ENCODE results near the gene LRP1B.

The LRP1B gene

DNA sequence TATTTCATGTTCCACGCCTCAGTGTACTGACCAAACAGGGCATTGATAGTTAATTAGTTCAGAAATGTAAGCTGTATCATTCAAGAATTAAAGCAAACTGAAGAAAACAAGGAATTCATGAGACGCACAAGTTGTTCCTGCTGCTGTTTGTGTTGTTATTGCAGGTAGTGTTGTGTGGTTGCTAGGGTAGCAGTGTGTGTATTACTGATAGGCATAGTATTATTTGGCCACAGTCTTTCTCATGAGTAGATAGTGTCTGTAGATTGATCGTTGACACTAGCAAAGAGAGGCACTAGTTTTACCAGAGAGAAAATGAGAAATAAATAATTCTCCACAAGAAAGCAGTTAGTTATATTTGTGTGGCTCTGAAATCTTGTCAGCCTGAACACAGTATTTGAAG lies 548.6 kb downstream of the LRP1B start:
- no peak for DNase-seq
- Histone ChIP-seq H3K27ac (ENCODE audit: insufficient read depth, low read length, poor library complexity, severe bottlenecking) (no peak overlapping the region), H3K36me3 (ENCODE audit: control insufficient read depth, insufficient read depth, low read length) (no peaks in the 10 kb centered on the region), H3K4me3 (ENCODE audit: insufficient read depth, low read depth, low read length, poor library complexity, severe bottlenecking) (no peak overlapping the region), H3K27me3 (replicated peaks; ENCODE audit: control insufficient read depth, insufficient read depth, low read length, poor library complexity, severe bottlenecking) (no peaks in the 10 kb centered on the region), H3K9me3 (ENCODE audit: control insufficient read depth, low read length) (no peaks in the 10 kb centered on the region), H3K4me1 (ENCODE audit: control insufficient read depth, insufficient read depth, low read length, poor library complexity, severe bottlenecking) (no peaks in the 10 kb centered on the region)

DNA sequence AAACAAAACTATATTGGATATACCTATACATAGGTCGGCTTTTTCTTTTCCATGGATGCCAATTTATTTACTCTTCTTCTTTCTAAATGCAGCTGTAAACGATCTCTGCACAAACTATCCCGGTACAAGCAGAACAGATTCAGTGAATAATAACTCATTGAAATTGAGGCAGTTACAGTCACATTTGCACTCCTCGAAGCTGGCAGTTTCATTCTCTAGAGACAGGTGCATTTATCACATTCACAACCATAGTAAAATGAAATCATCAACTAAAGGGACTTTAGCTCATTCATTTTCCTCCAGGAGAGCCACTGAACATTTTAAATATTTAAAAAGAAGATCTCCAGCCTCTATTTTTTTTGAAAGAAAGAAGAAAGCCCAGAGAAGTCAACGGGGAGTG lies 551.7 kb downstream of the LRP1B start:
- Histone ChIP-seq H3K36me3 (ENCODE audit: control insufficient read depth, insufficient read depth, low read length) (no peaks in the 10 kb centered on the region), H3K27me3 (replicated peaks; ENCODE audit: control insufficient read depth, insufficient read depth, low read length, poor library complexity, severe bottlenecking) (no peaks in the 10 kb centered on the region), H3K27ac (ENCODE audit: insufficient read depth, low read length, poor library complexity, severe bottlenecking) (no peak overlapping the region), H3K9me3 (ENCODE audit: control insufficient read depth, low read length) (no peaks in the 10 kb centered on the region), H3K4me1 (ENCODE audit: control insufficient read depth, insufficient read depth, low read length, poor library complexity, severe bottlenecking) (no peaks in the 10 kb centered on the region), H3K4me3 (ENCODE audit: insufficient read depth, low read depth, low read length, poor library complexity, severe bottlenecking) (no peak overlapping the region)
- DNase-seq: no peak

- Histone ChIP-seq H3K36me3 (ENCODE audit: control insufficient read depth, insufficient read depth, low read length) (no peaks in the 10 kb centered on the region), H3K4me1 (ENCODE audit: control insufficient read depth, insufficient read depth, low read length, poor library complexity, severe bottlenecking) (no peaks in the 10 kb centered on the region), H3K9me3 (ENCODE audit: control insufficient read depth, low read length) (no peaks in the 10 kb centered on the region), H3K27ac (ENCODE audit: insufficient read depth, low read length, poor library complexity, severe bottlenecking) (no peak overlapping the region), H3K27me3 (replicated peaks; ENCODE audit: control insufficient read depth, insufficient read depth, low read length, poor library complexity, severe bottlenecking) (no peaks in the 10 kb centered on the region), H3K4me3 (ENCODE audit: insufficient read depth, low read depth, low read length, poor library complexity, severe bottlenecking) (no peak overlapping the region)
- DNase-seq: no peak
Measured at GRCh38 chr2:141570474-141571131, 560.2 kb downstream of the LRP1B start.

DNA sequence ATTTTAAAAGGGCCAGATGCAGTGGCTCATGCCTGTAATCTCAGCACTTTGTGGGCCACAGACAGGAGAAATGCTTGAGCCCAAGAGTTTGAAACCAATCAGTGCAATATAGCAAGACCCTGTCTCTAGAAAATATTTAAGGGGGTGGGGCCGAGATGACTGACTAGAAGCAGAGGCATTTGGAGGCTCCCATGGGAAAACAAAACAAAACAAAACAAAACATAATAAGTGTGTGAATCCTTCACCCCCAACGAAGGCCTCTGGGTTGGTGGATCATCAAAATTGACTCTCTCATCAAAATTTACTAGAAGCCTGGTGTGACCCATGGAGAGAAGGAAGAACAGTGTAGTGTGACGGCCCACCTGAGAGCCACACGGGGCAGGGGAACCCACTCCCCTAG lies 560.9 kb downstream of the LRP1B start:
- no peaks in the 10 kb centered on the region for H3K9me3 ChIP-seq (ENCODE audit: control insufficient read depth, low read length)
- no peak overlapping the region for H3K4me3 ChIP-seq (ENCODE audit: insufficient read depth, low read depth, low read length, poor library complexity, severe bottlenecking)
- no peak overlapping the region for H3K27ac ChIP-seq (ENCODE audit: insufficient read depth, low read length, poor library complexity, severe bottlenecking)
- no peak for DNase-seq
- H3K27me3 ChIP-seq (replicated peaks; ENCODE audit: control insufficient read depth, insufficient read depth, low read length, poor library complexity, severe bottlenecking): no peaks in the 10 kb centered on the region
- H3K36me3 ChIP-seq (ENCODE audit: control insufficient read depth, insufficient read depth, low read length): no peaks in the 10 kb centered on the region
- no peaks in the 10 kb centered on the region for H3K4me1 ChIP-seq (ENCODE audit: control insufficient read depth, insufficient read depth, low read length, poor library complexity, severe bottlenecking)

- no peaks in the 10 kb centered on the region for H3K9me3 ChIP-seq (ENCODE audit: control insufficient read depth, low read length)
- H3K27ac ChIP-seq (ENCODE audit: insufficient read depth, low read length, poor library complexity, severe bottlenecking): no peak overlapping the region
- H3K27me3 ChIP-seq (replicated peaks; ENCODE audit: control insufficient read depth, insufficient read depth, low read length, poor library complexity, severe bottlenecking): no peaks in the 10 kb centered on the region
- H3K36me3 ChIP-seq (ENCODE audit: control insufficient read depth, insufficient read depth, low read length): no peaks in the 10 kb centered on the region
- DNase-seq: no peak
- H3K4me3 ChIP-seq (ENCODE audit: insufficient read depth, low read depth, low read length, poor library complexity, severe bottlenecking): no peak overlapping the region
- H3K4me1 ChIP-seq (ENCODE audit: control insufficient read depth, insufficient read depth, low read length, poor library complexity, severe bottlenecking): no peaks in the 10 kb centered on the region
Measured at GRCh38 chr2:141565597-141565996, 565.2 kb downstream of the LRP1B start.

GRCh38 chr2:141560723-141561122 lies 570.1 kb downstream of the LRP1B start:
- no peak overlapping the region for H3K4me3 ChIP-seq (ENCODE audit: insufficient read depth, low read depth, low read length, poor library complexity, severe bottlenecking)

GRCh38 chr2:141557329-141558095 lies 573.3 kb downstream of the LRP1B start:
- Histone ChIP-seq H3K4me1 (ENCODE audit: control insufficient read depth, insufficient read depth, low read length, poor library complexity, severe bottlenecking) (no peaks in the 10 kb centered on the region), H3K27me3 (replicated peaks; ENCODE audit: control insufficient read depth, insufficient read depth, low read length, poor library complexity, severe bottlenecking) (no peaks in the 10 kb centered on the region), H3K36me3 (ENCODE audit: control insufficient read depth, insufficient read depth, low read length) (no peaks in the 10 kb centered on the region), H3K27ac (ENCODE audit: insufficient read depth, low read length, poor library complexity, severe bottlenecking) (no peak overlapping the region), H3K4me3 (ENCODE audit: insufficient read depth, low read depth, low read length, poor library complexity, severe bottlenecking) (no peak overlapping the region), H3K9me3 (ENCODE audit: control insufficient read depth, low read length) (no peaks in the 10 kb centered on the region)
- no peak for DNase-seq

More at GRCh38 chr2:141560723-141561122, 570.1 kb downstream of the LRP1B start:
- no peak overlapping the region for H3K27ac ChIP-seq (ENCODE audit: insufficient read depth, low read length, poor library complexity, severe bottlenecking)
- H3K4me1 ChIP-seq (ENCODE audit: control insufficient read depth, insufficient read depth, low read length, poor library complexity, severe bottlenecking): no peaks in the 10 kb centered on the region
- H3K9me3 ChIP-seq (ENCODE audit: control insufficient read depth, low read length): no peaks in the 10 kb centered on the region
- H3K36me3 ChIP-seq (ENCODE audit: control insufficient read depth, insufficient read depth, low read length): no peaks in the 10 kb centered on the region
- H3K27me3 ChIP-seq (replicated peaks; ENCODE audit: control insufficient read depth, insufficient read depth, low read length, poor library complexity, severe bottlenecking): no peaks in the 10 kb centered on the region
- no peak for DNase-seq

DNA sequence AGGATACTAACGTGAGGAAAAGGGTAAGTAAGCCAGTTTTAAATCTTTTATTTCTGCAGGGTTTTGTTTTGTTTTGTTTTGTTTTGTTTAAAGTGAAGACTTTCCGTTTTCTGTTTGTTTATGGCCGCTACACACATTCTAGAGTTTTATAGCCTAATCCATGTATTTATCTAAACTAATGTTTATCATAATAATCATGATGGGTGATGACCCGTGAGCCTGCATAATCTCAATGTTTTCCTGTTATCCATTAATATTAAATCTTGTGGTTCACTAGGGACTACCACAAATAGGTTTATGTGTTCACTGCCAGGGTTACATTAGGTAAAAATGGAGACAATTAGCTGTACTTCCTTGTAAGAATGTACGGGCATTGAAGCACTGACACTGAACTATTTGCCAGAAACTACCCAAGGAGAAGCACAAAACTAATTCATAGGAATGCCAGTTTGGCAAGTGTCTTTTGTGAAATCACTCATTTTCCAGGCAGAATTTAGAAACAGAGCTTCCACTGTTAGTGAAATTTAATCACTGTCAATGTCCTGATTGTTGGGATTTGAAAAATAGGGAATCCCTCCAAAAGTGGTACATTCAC lies 574.8 kb downstream of the LRP1B start:
- Histone ChIP-seq H3K27me3 (replicated peaks; ENCODE audit: control insufficient read depth, insufficient read depth, low read length, poor library complexity, severe bottlenecking) (no peaks in the 10 kb centered on the region), H3K9me3 (ENCODE audit: control insufficient read depth, low read length) (no peaks in the 10 kb centered on the region), H3K4me3 (ENCODE audit: insufficient read depth, low read depth, low read length, poor library complexity, severe bottlenecking) (no peak overlapping the region), H3K4me1 (ENCODE audit: control insufficient read depth, insufficient read depth, low read length, poor library complexity, severe bottlenecking) (no peaks in the 10 kb centered on the region), H3K27ac (ENCODE audit: insufficient read depth, low read length, poor library complexity, severe bottlenecking) (no peak overlapping the region), H3K36me3 (ENCODE audit: control insufficient read depth, insufficient read depth, low read length) (no peaks in the 10 kb centered on the region)
- no peak for DNase-seq

GRCh38 chr2:141554810-141555209 lies 576.0 kb downstream of the LRP1B start:
- DNase-seq: no peak
- Histone ChIP-seq H3K9me3 (ENCODE audit: control insufficient read depth, low read length) (no peaks in the 10 kb centered on the region), H3K36me3 (ENCODE audit: control insufficient read depth, insufficient read depth, low read length) (no peaks in the 10 kb centered on the region)

GRCh38 chr2:141534666-141535362 lies 596.0 kb downstream of the LRP1B start:
- H3K27me3 ChIP-seq (replicated peaks; ENCODE audit: control insufficient read depth, insufficient read depth, low read length, poor library complexity, severe bottlenecking): no peaks in the 10 kb centered on the region
- H3K4me1 ChIP-seq (ENCODE audit: control insufficient read depth, insufficient read depth, low read length, poor library complexity, severe bottlenecking): no peaks in the 10 kb centered on the region
- no peak for DNase-seq
- H3K36me3 ChIP-seq (ENCODE audit: control insufficient read depth, insufficient read depth, low read length): no peaks in the 10 kb centered on the region
- H3K27ac ChIP-seq (ENCODE audit: insufficient read depth, low read length, poor library complexity, severe bottlenecking): no peak overlapping the region
- H3K9me3 ChIP-seq (ENCODE audit: control insufficient read depth, low read length): no peaks in the 10 kb centered on the region
- no peak overlapping the region for H3K4me3 ChIP-seq (ENCODE audit: insufficient read depth, low read depth, low read length, poor library complexity, severe bottlenecking)

More at GRCh38 chr2:141554810-141555209, 576.0 kb downstream of the LRP1B start:
- Histone ChIP-seq H3K4me1 (ENCODE audit: control insufficient read depth, insufficient read depth, low read length, poor library complexity, severe bottlenecking) (no peaks in the 10 kb centered on the region), H3K4me3 (ENCODE audit: insufficient read depth, low read depth, low read length, poor library complexity, severe bottlenecking) (no peak overlapping the region), H3K27me3 (replicated peaks; ENCODE audit: control insufficient read depth, insufficient read depth, low read length, poor library complexity, severe bottlenecking) (no peaks in the 10 kb centered on the region), H3K27ac (ENCODE audit: insufficient read depth, low read length, poor library complexity, severe bottlenecking) (no peak overlapping the region)

All from effector memory CD4-positive, alpha-beta T cell (primary cell).